GM12864 (cell line): ENCODE results near the gene PCDH9.

ENCODE experiments used
- DNase-seq: peaks from one replicate; pipeline ENCODE4 v3.0.0-alpha.2; 2011; ENCODE audit warnings: low read depth
- H3K4me3 ChIP-seq: 2 replicates; pipeline ENCODE4 v1.5.1; 2011; ENCODE audit warnings: mild to moderate bottlenecking, low read depth, low read length, control low read depth
- CTCF ChIP-seq: IDR thresholded peaks from 2 replicates; pipeline ENCODE4 v1.5.1; 2011; ENCODE audit warnings: low read depth, mild to moderate bottlenecking, moderate library complexity, low read length, control low read depth, inconsistent platforms; ENCODE audit errors: missing control alignments

PCDH9 gene

GRCh38 chr13:66948910-66949309, 281.2 kb downstream of the PCDH9 start:
- no peak for TF ChIP-seq CTCF
- H3K4me3 ChIP-seq = no peak overlapping the region
- no peak for DNase-seq

- no peak overlapping the region for H3K4me3 ChIP-seq
- no peak for TF ChIP-seq CTCF
- DNase-seq = no peak
Observed at GRCh38 chr13:66943530-66943929, 286.6 kb downstream of the PCDH9 start.

GRCh38 chr13:66940113-66940512, 290.0 kb downstream of the PCDH9 start:
- TF ChIP-seq CTCF = no peak
- no peak overlapping the region for H3K4me3 ChIP-seq
- DNase-seq = no peak

GRCh38 chr13:66937423-66937822, 292.7 kb downstream of the PCDH9 start:
- TF ChIP-seq CTCF = no peak
- DNase-seq = no peak
- no peak overlapping the region for H3K4me3 ChIP-seq

GRCh38 chr13:66933994-66934393, 296.1 kb downstream of the PCDH9 start:
- no peak for TF ChIP-seq CTCF
- no peak overlapping the region for H3K4me3 ChIP-seq
- no peak for DNase-seq

GRCh38 chr13:66933527-66933926, 296.6 kb downstream of the PCDH9 start:
- no peak overlapping the region for H3K4me3 ChIP-seq
- no peak for DNase-seq
- TF ChIP-seq CTCF = no peak

- no peak overlapping the region for H3K4me3 ChIP-seq
- DNase-seq = no peak
- TF ChIP-seq CTCF = no peak
Observed at GRCh38 chr13:66927562-66927961, 302.6 kb downstream of the PCDH9 start.
